Measurements from ENCODE around the gene MILR1. TPM values are rescaled to one million over a fixed set of nuclear protein-coding genes. Genes with fewer than 3 reads are reported as not detected.
A peak's percentile ranks its signal among the peaks of the same experiment; 100 is the strongest.
"Not testable (repeated sequence)": the region's sequence is repeated elsewhere in the genome, so short reads cannot be mapped to it uniquely, and the experiment has no call there.

Gene MILR1
- total RNA-seq, 1 donor from 2014 or later = 2.5 TPM

- no peaks in the 10 kb centered on the region for H3K9me3 ChIP-seq (replicated peaks)
- H3K36me3 ChIP-seq = peaks cover 52% of the 10 kb centered on the region
- H3K4me1 ChIP-seq = peaks cover 40% of the 10 kb centered on the region
- peak; percentile 54 for TF ChIP-seq CTCF (IDR thresholded peaks at IDR 0.05; ENCODE audit: borderline replicate concordance)
- H3K27ac ChIP-seq (replicated peaks) = no peak overlapping the region
- intact Hi-C loops (cut with micrococcal nuclease) = no loop called here
- no peaks in the 10 kb centered on the region for H3K27me3 ChIP-seq (ENCODE audit: low read depth)
- DNase-seq = no peak
- no peak overlapping the region for H3K4me3 ChIP-seq
These were observed 43.7 kb downstream of the MILR1 start for GRCh38 chr17:64492481-64493109.

GRCh38 chr17:64494121-64494520 is 45.2 kb downstream of the MILR1 start:
- H3K27me3 ChIP-seq (ENCODE audit: low read depth) = no peaks in the 10 kb centered on the region
- no peak overlapping the region for H3K27ac ChIP-seq (replicated peaks)
- H3K4me1 ChIP-seq = peaks cover 56% of the 10 kb centered on the region
- TF ChIP-seq CTCF (IDR thresholded peaks at IDR 0.05; ENCODE audit: borderline replicate concordance) = no peak
- H3K4me3 ChIP-seq = no peak overlapping the region
- DNase-seq = no peak
- intact Hi-C loops (cut with micrococcal nuclease) = no loop called here
- H3K36me3 ChIP-seq = peaks cover 58% of the 10 kb centered on the region
- H3K9me3 ChIP-seq (replicated peaks) = no peaks in the 10 kb centered on the region

- Histone ChIP-seq H3K4me3 (peak overlapping the region; percentile 86), H3K36me3 (peaks cover 58% of the 10 kb centered on the region), H3K4me1 (peaks cover 67% of the 10 kb centered on the region)
- DNase-seq; intact Hi-C loops (cut with micrococcal nuclease); H3K27me3 ChIP-seq (ENCODE audit: low read depth); H3K9me3 ChIP-seq (replicated peaks); H3K27ac ChIP-seq (replicated peaks): not testable (repeated sequence)
These were observed 46.4 kb downstream of the MILR1 start for GRCh38 chr17:64495300-64495699.

- intact Hi-C loops (cut with micrococcal nuclease) = no loop called here
- Histone ChIP-seq H3K27me3 (ENCODE audit: low read depth) (no peaks in the 10 kb centered on the region), H3K4me3 (peak overlapping the region; percentile 86), H3K36me3 (peaks cover 61% of the 10 kb centered on the region), H3K4me1 (peaks cover 78% of the 10 kb centered on the region), H3K9me3 (replicated peaks) (no peaks in the 10 kb centered on the region), H3K27ac (replicated peaks) (peak overlapping the region; percentile 89)
- no peak for DNase-seq
- no peak for TF ChIP-seq CTCF (IDR thresholded peaks at IDR 0.05; ENCODE audit: borderline replicate concordance)
These were observed 47.5 kb downstream of the MILR1 start for GRCh38 chr17:64496348-64496785.

GRCh38 chr17:64496786-64497564 is 48.1 kb downstream of the MILR1 start, which contains the start of gene POLG2:
POLG2 (minus strand) TSS chr17:64497054; CDS start chr17:64496968, 86 bp downstream.
- Histone ChIP-seq H3K9me3 (replicated peaks) (no peaks in the 10 kb centered on the region), H3K27me3 (ENCODE audit: low read depth) (no peaks in the 10 kb centered on the region), H3K36me3 (peaks cover 61% of the 10 kb centered on the region), H3K4me1 (peaks cover 84% of the 10 kb centered on the region), H3K4me3 (peak within 1 kb of the TSS; percentile 86), H3K27ac (replicated peaks) (peak within 1 kb of the TSS; percentile 89)
- DNase-seq = peak; percentile 95
- TF ChIP-seq CTCF (IDR thresholded peaks at IDR 0.05; ENCODE audit: borderline replicate concordance) = peak; percentile 52
- intact Hi-C loops (cut with micrococcal nuclease) = no loop called here
